ENCODE results near the gene KLC4. TPM values are rescaled to one million over a fixed set of nuclear protein-coding genes. Genes with fewer than 3 reads are reported as not detected.
"Not testable (repeated sequence)": the region's sequence is repeated elsewhere in the genome, so short reads cannot be mapped to it uniquely, and the experiment has no call there.

KLC4 gene
- total RNA-seq, 1 experiment from 2014 or later, result 50.7 TPM

GRCh38 chr6:43078691-43079090 lies 19.3 kb downstream of the KLC4 start:
- Mint-ChIP-seq H3K9me3 (ENCODE audit: low read depth, unreplicated experiment) (no peaks in the 10 kb centered on the region), H3K4me3 (ENCODE audit: low read depth, unreplicated experiment) (no peak overlapping the region), H3K4me1 (ENCODE audit: low read depth, unreplicated experiment) (peaks cover 14% of the 10 kb centered on the region), H3K27ac (ENCODE audit: unreplicated experiment) (no peak overlapping the region), H3K36me3 (ENCODE audit: insufficient read depth, unreplicated experiment) (peaks cover 17% of the 10 kb centered on the region), H3K27me3 (ENCODE audit: unreplicated experiment) (no peaks in the 10 kb centered on the region)
- no TSS peak for BruUV-seq (replicated peaks)
- DNase-seq, result no peak
- CTCF ChIA-PET, result interaction anchor here (0.7 kb wide), 2 partner anchors 24 to 30 kb away, joined by 3 to 5 read pairs; no protein-coding TSS in a partner anchor
- intact Hi-C loops (cut with micrococcal nuclease; ENCODE audit: unreplicated experiment), result no loop called here
- TF ChIP-seq CTCF (IDR thresholded peaks at IDR 0.05; ENCODE audit: unreplicated experiment), result no peak

GRCh38 chr6:43081043-43081442 lies 21.6 kb downstream of the KLC4 start:
- Mint-ChIP-seq H3K27me3 (ENCODE audit: unreplicated experiment) (no peaks in the 10 kb centered on the region), H3K36me3 (ENCODE audit: insufficient read depth, unreplicated experiment) (peaks cover 17% of the 10 kb centered on the region), H3K4me1 (ENCODE audit: low read depth, unreplicated experiment) (peaks cover 14% of the 10 kb centered on the region), H3K4me3 (ENCODE audit: low read depth, unreplicated experiment) (no peak overlapping the region), H3K9me3 (ENCODE audit: low read depth, unreplicated experiment) (no peaks in the 10 kb centered on the region), H3K27ac (ENCODE audit: unreplicated experiment) (no peak overlapping the region)
- no peak for TF ChIP-seq CTCF (IDR thresholded peaks at IDR 0.05; ENCODE audit: unreplicated experiment)
- no TSS peak for BruUV-seq (replicated peaks)
- no peak for DNase-seq
- intact Hi-C loops (cut with micrococcal nuclease; ENCODE audit: unreplicated experiment), result no loop called here
- CTCF ChIA-PET, result no interaction called here

GRCh38 chr6:43081922-43082321 lies 22.5 kb downstream of the KLC4 start:
- intact Hi-C loops (cut with micrococcal nuclease; ENCODE audit: unreplicated experiment); H3K36me3 Mint-ChIP-seq (ENCODE audit: insufficient read depth, unreplicated experiment); H3K4me3 Mint-ChIP-seq (ENCODE audit: low read depth, unreplicated experiment); BruUV-seq (replicated peaks); H3K27me3 Mint-ChIP-seq (ENCODE audit: unreplicated experiment); CTCF ChIA-PET; H3K27ac Mint-ChIP-seq (ENCODE audit: unreplicated experiment); H3K9me3 Mint-ChIP-seq (ENCODE audit: low read depth, unreplicated experiment); DNase-seq: not testable (repeated sequence)
- H3K4me1 Mint-ChIP-seq (ENCODE audit: low read depth, unreplicated experiment), result peaks cover 14% of the 10 kb centered on the region

- CTCF ChIA-PET, result interaction anchor here (0.5 to 1.4 kb wide), 2 partner anchors 10 to 631 kb away, joined by 3 read pairs; no protein-coding TSS in a partner anchor
- no peak for TF ChIP-seq CTCF (IDR thresholded peaks at IDR 0.05; ENCODE audit: unreplicated experiment)
- no peak for DNase-seq
- Mint-ChIP-seq H3K4me3 (ENCODE audit: low read depth, unreplicated experiment) (no peak overlapping the region), H3K36me3 (ENCODE audit: insufficient read depth, unreplicated experiment) (peaks cover 5% of the 10 kb centered on the region), H3K9me3 (ENCODE audit: low read depth, unreplicated experiment) (no peaks in the 10 kb centered on the region), H3K27ac (ENCODE audit: unreplicated experiment) (no peak overlapping the region), H3K27me3 (ENCODE audit: unreplicated experiment) (no peaks in the 10 kb centered on the region), H3K4me1 (ENCODE audit: low read depth, unreplicated experiment) (peaks cover 4% of the 10 kb centered on the region)
- BruUV-seq (replicated peaks), result no TSS peak
- intact Hi-C loops (cut with micrococcal nuclease; ENCODE audit: unreplicated experiment), result no loop called here
Measured at GRCh38 chr6:43082806-43083655, 23.6 kb downstream of the KLC4 start.

All from Calu3 (cell line).